Measurements from ENCODE around the gene DARS2. TPM values are rescaled to one million over a fixed set of nuclear protein-coding genes. Genes with fewer than 3 reads are reported as not detected.

Gene DARS2
- total RNA-seq, 2 experiments from 2014 or later = 45.6 to 74.8 TPM

GRCh38 chr1:173888749-173889148, 64.3 kb downstream of the DARS2 start:
- ChIA-PET CTCF (ENCODE audit: unreplicated experiment) (no interaction called here), POLR2A (interaction anchor here (0.6 kb wide), 1 partner anchor 67 kb away, joined by 5 read pairs; no protein-coding TSS in a partner anchor)
- H3K36me3 ChIP-seq (ENCODE audit: insufficient read depth, low read length) = peaks cover 26% of the 10 kb centered on the region
- no peaks in the 10 kb centered on the region for H3K9me3 ChIP-seq (ENCODE audit: low read length)
- H3K27ac ChIP-seq (ENCODE audit: low read depth, low read length, poor library complexity, severe bottlenecking) = no peak overlapping the region
- H2AFZ ChIP-seq (ENCODE audit: low read length) = no peak overlapping the region
- H3K9me2 ChIP-seq (ENCODE audit: insufficient read depth, low read length) = no peaks in the 10 kb centered on the region
- DNase-seq (ENCODE audit: low spot score) = no peak
- no peak overlapping the region for H3K4me3 ChIP-seq (ENCODE audit: low read depth, low read length, poor library complexity, severe bottlenecking)
- BruUV-seq (replicated peaks) = no TSS peak
- intact Hi-C loops (cut with micrococcal nuclease; ENCODE audit: unreplicated experiment) = no loop called here
- no peak for TF ChIP-seq EZH2phosphoT487 (IDR thresholded peaks at IDR 0.05; ENCODE audit: borderline replicate concordance, low read depth, low read length)
- TF ChIP-seq, protein P1, sequence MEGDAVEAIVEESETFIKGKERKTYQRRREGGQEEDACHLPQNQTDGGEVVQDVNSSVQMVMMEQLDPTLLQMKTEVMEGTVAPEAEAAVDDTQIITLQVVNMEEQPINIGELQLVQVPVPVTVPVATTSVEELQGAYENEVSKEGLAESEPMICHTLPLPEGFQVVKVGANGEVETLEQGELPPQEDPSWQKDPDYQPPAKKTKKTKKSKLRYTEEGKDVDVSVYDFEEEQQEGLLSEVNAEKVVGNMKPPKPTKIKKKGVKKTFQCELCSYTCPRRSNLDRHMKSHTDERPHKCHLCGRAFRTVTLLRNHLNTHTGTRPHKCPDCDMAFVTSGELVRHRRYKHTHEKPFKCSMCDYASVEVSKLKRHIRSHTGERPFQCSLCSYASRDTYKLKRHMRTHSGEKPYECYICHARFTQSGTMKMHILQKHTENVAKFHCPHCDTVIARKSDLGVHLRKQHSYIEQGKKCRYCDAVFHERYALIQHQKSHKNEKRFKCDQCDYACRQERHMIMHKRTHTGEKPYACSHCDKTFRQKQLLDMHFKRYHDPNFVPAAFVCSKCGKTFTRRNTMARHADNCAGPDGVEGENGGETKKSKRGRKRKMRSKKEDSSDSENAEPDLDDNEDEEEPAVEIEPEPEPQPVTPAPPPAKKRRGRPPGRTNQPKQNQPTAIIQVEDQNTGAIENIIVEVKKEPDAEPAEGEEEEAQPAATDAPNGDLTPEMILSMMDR (conservative IDR thresholded peaks at IDR 0.05; ENCODE audit: low read length) = no peak
- H3K79me2 ChIP-seq (ENCODE audit: insufficient read depth, low read depth, low read length) = no peaks in the 10 kb centered on the region
- H3K4me1 ChIP-seq (ENCODE audit: insufficient read depth, low read length, poor library complexity, severe bottlenecking) = no peaks in the 10 kb centered on the region
- H4K20me1 ChIP-seq (ENCODE audit: insufficient read depth, low read length) = no peaks in the 10 kb centered on the region
- no peak overlapping the region for H3K4me2 ChIP-seq (ENCODE audit: low read length)

GRCh38 chr1:173889885-173890284, 65.4 kb downstream of the DARS2 start:
- Histone ChIP-seq H3K4me2 (ENCODE audit: low read length) (no peak overlapping the region), H3K36me3 (ENCODE audit: insufficient read depth, low read length) (peaks cover 26% of the 10 kb centered on the region), H4K20me1 (ENCODE audit: insufficient read depth, low read length) (no peaks in the 10 kb centered on the region), H3K4me3 (ENCODE audit: low read depth, low read length, poor library complexity, severe bottlenecking) (no peak overlapping the region), H3K79me2 (ENCODE audit: insufficient read depth, low read depth, low read length) (no peaks in the 10 kb centered on the region), H2AFZ (ENCODE audit: low read length) (no peak overlapping the region), H3K4me1 (ENCODE audit: insufficient read depth, low read length, poor library complexity, severe bottlenecking) (no peaks in the 10 kb centered on the region), H3K27ac (ENCODE audit: low read depth, low read length, poor library complexity, severe bottlenecking) (no peak overlapping the region), H3K9me3 (ENCODE audit: low read length) (no peaks in the 10 kb centered on the region), H3K9me2 (ENCODE audit: insufficient read depth, low read length) (no peaks in the 10 kb centered on the region)
- CTCF ChIA-PET (ENCODE audit: unreplicated experiment) = no interaction called here
- TF ChIP-seq, protein P1 (conservative IDR thresholded peaks at IDR 0.05; ENCODE audit: low read length) = no peak
- no peak for TF ChIP-seq EZH2phosphoT487 (IDR thresholded peaks at IDR 0.05; ENCODE audit: borderline replicate concordance, low read depth, low read length)
- no peak for DNase-seq (ENCODE audit: low spot score)
- no TSS peak for BruUV-seq (replicated peaks)
- POLR2A ChIA-PET = interaction anchor here (0.6 kb wide), 1 partner anchor 186 kb away, joined by 5 read pairs; no protein-coding TSS in a partner anchor
- intact Hi-C loops (cut with micrococcal nuclease; ENCODE audit: unreplicated experiment) = no loop called here

GRCh38 chr1:173893611-173894010, 69.1 kb downstream of the DARS2 start:
- no peak for DNase-seq (ENCODE audit: low spot score)
- Histone ChIP-seq H3K4me1 (ENCODE audit: insufficient read depth, low read length, poor library complexity, severe bottlenecking) (peaks cover 9% of the 10 kb centered on the region), H3K9me2 (ENCODE audit: insufficient read depth, low read length) (no peaks in the 10 kb centered on the region), H3K4me3 (ENCODE audit: low read depth, low read length, poor library complexity, severe bottlenecking) (no peak overlapping the region), H3K36me3 (ENCODE audit: insufficient read depth, low read length) (peaks cover 13% of the 10 kb centered on the region), H3K4me2 (ENCODE audit: low read length) (no peak overlapping the region), H3K27ac (ENCODE audit: low read depth, low read length, poor library complexity, severe bottlenecking) (no peak overlapping the region), H4K20me1 (ENCODE audit: insufficient read depth, low read length) (no peaks in the 10 kb centered on the region), H3K9me3 (ENCODE audit: low read length) (no peaks in the 10 kb centered on the region), H3K79me2 (ENCODE audit: insufficient read depth, low read depth, low read length) (peaks cover 5% of the 10 kb centered on the region; the same call in 1 of the 2 replicates), H2AFZ (ENCODE audit: low read length) (no peak overlapping the region)
- intact Hi-C loops (cut with micrococcal nuclease; ENCODE audit: unreplicated experiment) = no loop called here
- TF ChIP-seq, protein P1 (conservative IDR thresholded peaks at IDR 0.05; ENCODE audit: low read length) = no peak
- no peak for TF ChIP-seq EZH2phosphoT487 (IDR thresholded peaks at IDR 0.05; ENCODE audit: borderline replicate concordance, low read depth, low read length)
- no TSS peak for BruUV-seq (replicated peaks)
- CTCF ChIA-PET (ENCODE audit: unreplicated experiment) = no interaction called here
- POLR2A ChIA-PET = interaction anchor here (0.7 kb wide), 1 partner anchor 599 kb away, joined by 3 read pairs; no protein-coding TSS in a partner anchor
